GM23338 (cell line): ENCODE results near the gene DMD.

Source experiments
- CREB1 ChIP-seq: fragments of 250-450 bp; sonication (Bioruptor Pico); IDR thresholded peaks from 2 replicates; pipeline ENCODE4 v1.5.0; 2020; ENCODE audit warnings: low read depth, mild to moderate bottlenecking, moderate library complexity
- EZH2 ChIP-seq: fragments of 200-600 bp; sonication (generic); IDR thresholded peaks from one replicate; pipeline ENCODE4 v1.8.0; 2017; ENCODE audit warnings: antibody characterized with exemption, mild to moderate bottlenecking, low read depth; ENCODE audit not compliant: unreplicated experiment
- EZH2phosphoT487 ChIP-seq: fragments of 200-600 bp; sonication (generic); IDR thresholded peaks from one replicate; pipeline ENCODE4 v1.8.1; 2018; ENCODE audit warnings: antibody characterized with exemption; ENCODE audit not compliant: unreplicated experiment
- NANOG ChIP-seq: IDR thresholded peaks from 2 replicates; pipeline ENCODE4 v1.6.1; 2016; ENCODE audit warnings: antibody characterized with exemption, borderline replicate concordance
- POLR2AphosphoS5 ChIP-seq: IDR thresholded peaks from 2 replicates; pipeline ENCODE4 v1.6.1; 2016; ENCODE audit warnings: antibody characterized with exemption, low read depth
- STAT1 ChIP-seq: IDR thresholded peaks from one replicate; pipeline ENCODE4 v1.6.1; 2016; ENCODE audit warnings: antibody characterized with exemption; ENCODE audit not compliant: unreplicated experiment
- TF ChIP-seq, protein P1 (sequence below), 2 experiments: fragments of 200-600 bp in 1 of 2; sonication (generic) in 1 of 2; conservative IDR thresholded peaks; 2 replicates each; pipeline versions ENCODE4 v1.5.1 to v1.6.1; 2016 to 2017; ENCODE audit warnings: antibody characterized with exemption in 2 of 2, low read depth in 2 of 2, mild to moderate bottlenecking in 2 of 2, moderate library complexity in 1 of 2
- TF ChIP-seq, protein P2 (sequence below): IDR thresholded peaks from one replicate; pipeline ENCODE4 v1.6.1; 2018; ENCODE audit warnings: antibody characterized with exemption; ENCODE audit not compliant: unreplicated experiment
- TF ChIP-seq, protein P3 (sequence below): fragments of 250-450 bp; sonication (Bioruptor Pico); IDR thresholded peaks from 2 replicates; pipeline ENCODE4 v1.5.0; 2020; ENCODE audit warnings: mild to moderate bottlenecking, moderate library complexity
- TF ChIP-seq, protein P4 (sequence below): IDR thresholded peaks from 2 replicates; pipeline ENCODE4 v1.6.1; 2016; ENCODE audit warnings: antibody characterized with exemption

DNA sequence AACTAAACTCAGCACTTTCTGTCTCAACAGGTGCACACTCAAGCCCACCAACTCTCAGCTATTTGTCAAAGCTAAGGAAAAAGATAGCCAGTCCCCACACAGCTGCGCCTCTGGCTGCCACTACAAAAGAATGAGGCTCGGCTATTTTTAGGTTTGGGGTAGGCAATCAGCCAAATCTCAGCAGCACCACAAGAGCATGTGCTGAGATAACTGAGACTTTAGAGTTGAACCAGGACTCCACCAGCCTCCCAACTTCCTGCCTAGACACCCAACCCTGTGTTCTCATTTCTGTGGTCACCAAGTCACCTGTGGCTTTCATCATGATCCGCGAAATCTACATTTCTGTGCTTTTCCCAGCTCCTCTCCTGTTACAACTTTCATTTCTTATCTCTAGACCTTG lies 28.0 kb downstream of the DMD start:
- TF ChIP-seq EZH2phosphoT487 (no peak), EZH2 (no peak), NANOG (no peak), CREB1 (CRISPR knock-in tag) (no peak), POLR2AphosphoS5 (no peak), STAT1 (no peak)
- TF ChIP-seq, protein P1, sequence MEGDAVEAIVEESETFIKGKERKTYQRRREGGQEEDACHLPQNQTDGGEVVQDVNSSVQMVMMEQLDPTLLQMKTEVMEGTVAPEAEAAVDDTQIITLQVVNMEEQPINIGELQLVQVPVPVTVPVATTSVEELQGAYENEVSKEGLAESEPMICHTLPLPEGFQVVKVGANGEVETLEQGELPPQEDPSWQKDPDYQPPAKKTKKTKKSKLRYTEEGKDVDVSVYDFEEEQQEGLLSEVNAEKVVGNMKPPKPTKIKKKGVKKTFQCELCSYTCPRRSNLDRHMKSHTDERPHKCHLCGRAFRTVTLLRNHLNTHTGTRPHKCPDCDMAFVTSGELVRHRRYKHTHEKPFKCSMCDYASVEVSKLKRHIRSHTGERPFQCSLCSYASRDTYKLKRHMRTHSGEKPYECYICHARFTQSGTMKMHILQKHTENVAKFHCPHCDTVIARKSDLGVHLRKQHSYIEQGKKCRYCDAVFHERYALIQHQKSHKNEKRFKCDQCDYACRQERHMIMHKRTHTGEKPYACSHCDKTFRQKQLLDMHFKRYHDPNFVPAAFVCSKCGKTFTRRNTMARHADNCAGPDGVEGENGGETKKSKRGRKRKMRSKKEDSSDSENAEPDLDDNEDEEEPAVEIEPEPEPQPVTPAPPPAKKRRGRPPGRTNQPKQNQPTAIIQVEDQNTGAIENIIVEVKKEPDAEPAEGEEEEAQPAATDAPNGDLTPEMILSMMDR (conservative IDR thresholded peaks at IDR 0.05; ENCODE audit: low read depth in 2 of 2): no peak
- TF ChIP-seq, protein P2, sequence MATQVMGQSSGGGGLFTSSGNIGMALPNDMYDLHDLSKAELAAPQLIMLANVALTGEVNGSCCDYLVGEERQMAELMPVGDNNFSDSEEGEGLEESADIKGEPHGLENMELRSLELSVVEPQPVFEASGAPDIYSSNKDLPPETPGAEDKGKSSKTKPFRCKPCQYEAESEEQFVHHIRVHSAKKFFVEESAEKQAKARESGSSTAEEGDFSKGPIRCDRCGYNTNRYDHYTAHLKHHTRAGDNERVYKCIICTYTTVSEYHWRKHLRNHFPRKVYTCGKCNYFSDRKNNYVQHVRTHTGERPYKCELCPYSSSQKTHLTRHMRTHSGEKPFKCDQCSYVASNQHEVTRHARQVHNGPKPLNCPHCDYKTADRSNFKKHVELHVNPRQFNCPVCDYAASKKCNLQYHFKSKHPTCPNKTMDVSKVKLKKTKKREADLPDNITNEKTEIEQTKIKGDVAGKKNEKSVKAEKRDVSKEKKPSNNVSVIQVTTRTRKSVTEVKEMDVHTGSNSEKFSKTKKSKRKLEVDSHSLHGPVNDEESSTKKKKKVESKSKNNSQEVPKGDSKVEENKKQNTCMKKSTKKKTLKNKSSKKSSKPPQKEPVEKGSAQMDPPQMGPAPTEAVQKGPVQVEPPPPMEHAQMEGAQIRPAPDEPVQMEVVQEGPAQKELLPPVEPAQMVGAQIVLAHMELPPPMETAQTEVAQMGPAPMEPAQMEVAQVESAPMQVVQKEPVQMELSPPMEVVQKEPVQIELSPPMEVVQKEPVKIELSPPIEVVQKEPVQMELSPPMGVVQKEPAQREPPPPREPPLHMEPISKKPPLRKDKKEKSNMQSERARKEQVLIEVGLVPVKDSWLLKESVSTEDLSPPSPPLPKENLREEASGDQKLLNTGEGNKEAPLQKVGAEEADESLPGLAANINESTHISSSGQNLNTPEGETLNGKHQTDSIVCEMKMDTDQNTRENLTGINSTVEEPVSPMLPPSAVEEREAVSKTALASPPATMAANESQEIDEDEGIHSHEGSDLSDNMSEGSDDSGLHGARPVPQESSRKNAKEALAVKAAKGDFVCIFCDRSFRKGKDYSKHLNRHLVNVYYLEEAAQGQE: no peak
- TF ChIP-seq, protein P3, sequence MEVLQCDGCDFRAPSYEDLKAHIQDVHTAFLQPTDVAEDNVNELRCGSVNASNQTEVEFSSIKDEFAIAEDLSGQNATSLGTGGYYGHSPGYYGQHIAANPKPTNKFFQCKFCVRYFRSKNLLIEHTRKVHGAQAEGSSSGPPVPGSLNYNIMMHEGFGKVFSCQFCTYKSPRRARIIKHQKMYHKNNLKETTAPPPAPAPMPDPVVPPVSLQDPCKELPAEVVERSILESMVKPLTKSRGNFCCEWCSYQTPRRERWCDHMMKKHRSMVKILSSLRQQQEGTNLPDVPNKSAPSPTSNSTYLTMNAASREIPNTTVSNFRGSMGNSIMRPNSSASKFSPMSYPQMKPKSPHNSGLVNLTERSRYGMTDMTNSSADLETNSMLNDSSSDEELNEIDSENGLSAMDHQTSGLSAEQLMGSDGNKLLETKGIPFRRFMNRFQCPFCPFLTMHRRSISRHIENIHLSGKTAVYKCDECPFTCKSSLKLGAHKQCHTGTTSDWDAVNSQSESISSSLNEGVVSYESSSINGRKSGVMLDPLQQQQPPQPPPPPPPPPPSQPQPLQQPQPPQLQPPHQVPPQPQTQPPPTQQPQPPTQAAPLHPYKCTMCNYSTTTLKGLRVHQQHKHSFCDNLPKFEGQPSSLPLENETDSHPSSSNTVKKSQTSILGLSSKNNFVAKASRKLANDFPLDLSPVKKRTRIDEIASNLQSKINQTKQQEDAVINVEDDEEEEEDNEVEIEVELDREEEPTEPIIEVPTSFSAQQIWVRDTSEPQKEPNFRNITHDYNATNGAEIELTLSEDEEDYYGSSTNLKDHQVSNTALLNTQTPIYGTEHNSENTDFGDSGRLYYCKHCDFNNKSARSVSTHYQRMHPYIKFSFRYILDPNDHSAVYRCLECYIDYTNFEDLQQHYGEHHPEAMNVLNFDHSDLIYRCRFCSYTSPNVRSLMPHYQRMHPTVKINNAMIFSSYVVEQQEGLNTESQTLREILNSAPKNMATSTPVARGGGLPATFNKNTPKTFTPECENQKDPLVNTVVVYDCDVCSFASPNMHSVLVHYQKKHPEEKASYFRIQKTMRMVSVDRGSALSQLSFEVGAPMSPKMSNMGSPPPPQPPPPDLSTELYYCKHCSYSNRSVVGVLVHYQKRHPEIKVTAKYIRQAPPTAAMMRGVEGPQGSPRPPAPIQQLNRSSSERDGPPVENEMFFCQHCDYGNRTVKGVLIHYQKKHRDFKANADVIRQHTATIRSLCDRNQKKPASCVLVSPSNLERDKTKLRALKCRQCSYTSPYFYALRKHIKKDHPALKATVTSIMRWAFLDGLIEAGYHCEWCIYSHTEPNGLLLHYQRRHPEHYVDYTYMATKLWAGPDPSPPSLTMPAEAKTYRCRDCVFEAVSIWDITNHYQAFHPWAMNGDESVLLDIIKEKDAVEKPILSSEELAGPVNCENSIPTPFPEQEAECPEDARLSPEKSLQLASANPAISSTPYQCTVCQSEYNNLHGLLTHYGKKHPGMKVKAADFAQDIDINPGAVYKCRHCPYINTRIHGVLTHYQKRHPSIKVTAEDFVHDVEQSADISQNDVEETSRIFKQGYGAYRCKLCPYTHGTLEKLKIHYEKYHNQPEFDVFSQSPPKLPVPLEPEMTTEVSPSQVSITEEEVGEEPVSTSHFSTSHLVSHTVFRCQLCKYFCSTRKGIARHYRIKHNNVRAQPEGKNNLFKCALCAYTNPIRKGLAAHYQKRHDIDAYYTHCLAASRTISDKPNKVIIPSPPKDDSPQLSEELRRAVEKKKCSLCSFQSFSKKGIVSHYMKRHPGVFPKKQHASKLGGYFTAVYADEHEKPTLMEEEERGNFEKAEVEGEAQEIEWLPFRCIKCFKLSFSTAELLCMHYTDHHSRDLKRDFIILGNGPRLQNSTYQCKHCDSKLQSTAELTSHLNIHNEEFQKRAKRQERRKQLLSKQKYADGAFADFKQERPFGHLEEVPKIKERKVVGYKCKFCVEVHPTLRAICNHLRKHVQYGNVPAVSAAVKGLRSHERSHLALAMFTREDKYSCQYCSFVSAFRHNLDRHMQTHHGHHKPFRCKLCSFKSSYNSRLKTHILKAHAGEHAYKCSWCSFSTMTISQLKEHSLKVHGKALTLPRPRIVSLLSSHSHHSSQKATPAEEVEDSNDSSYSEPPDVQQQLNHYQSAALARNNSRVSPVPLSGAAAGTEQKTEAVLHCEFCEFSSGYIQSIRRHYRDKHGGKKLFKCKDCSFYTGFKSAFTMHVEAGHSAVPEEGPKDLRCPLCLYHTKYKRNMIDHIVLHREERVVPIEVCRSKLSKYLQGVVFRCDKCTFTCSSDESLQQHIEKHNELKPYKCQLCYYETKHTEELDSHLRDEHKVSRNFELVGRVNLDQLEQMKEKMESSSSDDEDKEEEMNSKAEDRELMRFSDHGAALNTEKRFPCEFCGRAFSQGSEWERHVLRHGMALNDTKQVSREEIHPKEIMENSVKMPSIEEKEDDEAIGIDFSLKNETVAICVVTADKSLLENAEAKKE (CRISPR knock-in tag): no peak
- TF ChIP-seq, protein P4, sequence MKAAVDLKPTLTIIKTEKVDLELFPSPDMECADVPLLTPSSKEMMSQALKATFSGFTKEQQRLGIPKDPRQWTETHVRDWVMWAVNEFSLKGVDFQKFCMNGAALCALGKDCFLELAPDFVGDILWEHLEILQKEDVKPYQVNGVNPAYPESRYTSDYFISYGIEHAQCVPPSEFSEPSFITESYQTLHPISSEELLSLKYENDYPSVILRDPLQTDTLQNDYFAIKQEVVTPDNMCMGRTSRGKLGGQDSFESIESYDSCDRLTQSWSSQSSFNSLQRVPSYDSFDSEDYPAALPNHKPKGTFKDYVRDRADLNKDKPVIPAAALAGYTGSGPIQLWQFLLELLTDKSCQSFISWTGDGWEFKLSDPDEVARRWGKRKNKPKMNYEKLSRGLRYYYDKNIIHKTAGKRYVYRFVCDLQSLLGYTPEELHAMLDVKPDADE: no peak
